K562 (cell line): ENCODE measurements around the gene AGAP1. TPM values are rescaled to one million over a fixed set of nuclear protein-coding genes. Genes with fewer than 3 reads are reported as not detected.

Source experiments
- ATAC-seq: fragments of 200-7000 bp; cut with Tn5 transposase; 3 replicates; pipeline ENCODE4 v1.9.1; 2020; ENCODE audit warnings: moderate library complexity
- BruUV-seq: library from RNA; stranded (reverse); fragments of 400-500 nt; replicated peaks from 2 replicates; lab custom pipeline; 2021; lab: Mats Ljungman, UMichigan
- CTCF ChIA-PET: fragments of 300-600 bp; formaldehyde crosslinking; extraction: SDS; loops from one replicate; lab custom pipeline; 2021; ENCODE audit warnings: low intra/inter-chr PET ratio; lab: Yijun Ruan, JAX
- POLR2A ChIA-PET: fragments of 300-600, 350-650 bp; sonication (Branson Sonifier 250); formaldehyde crosslinking; extraction: SDS; loops from one replicate; lab custom pipeline; 2021; ENCODE audit warnings: antibody characterized with exemption, inconsistent platforms; lab: Yijun Ruan, JAX
- DNase-seq, 4 experiments: peaks; one replicate each; pipeline versions ENCODE4 v3.0.0 to v3.0.0-alpha.2; 2011 to 2018; ENCODE audit warnings: low spot score in 3 of 4, mixed read lengths in 3 of 4; ENCODE audit errors: extremely low read depth in 1 of 4
- FAIRE-seq: peaks from 2 replicates; lab custom pipeline; 2011; peaks lifted over from hg19 to GRCh38; lab: Jason Lieb, UNC
- H2AFZ ChIP-seq: 2 replicates; pipeline ENCODE4 v1.6.0; 2011; ENCODE audit warnings: low read depth, low read length, control low read depth, inconsistent platforms
- H3K27ac ChIP-seq: fragments of 200-600 bp; 3 replicates; pipeline ENCODE4 v1.8.0; 2011; ENCODE audit warnings: low read depth, mild to moderate bottlenecking, control low read depth, inconsistent platforms, low read length, moderate library complexity, mixed read lengths; ENCODE audit errors: extremely low read depth
- H3K27me3 ChIP-seq, 2 experiments: fragments of 300-600 bp in 1 of 2; 2 replicates in 1 of 2; 3 replicates in 1 of 2; pipeline versions ENCODE4 v1.6.0 to v1.8.0; 2011; ENCODE audit warnings: inconsistent platforms in 2 of 2, low read length in 2 of 2, mild to moderate bottlenecking in 1 of 2, mixed read lengths in 1 of 2, moderate library complexity in 1 of 2; ENCODE audit not compliant: control insufficient read depth in 2 of 2, insufficient read depth in 2 of 2
- H3K36me3 ChIP-seq: fragments of 300-600 bp; 3 replicates; pipeline ENCODE4 v1.8.0; 2011; ENCODE audit warnings: mild to moderate bottlenecking, low read length, inconsistent platforms; ENCODE audit not compliant: control insufficient read depth, insufficient read depth
- H3K4me1 ChIP-seq, 2 experiments: fragments of 200-600 bp in 1 of 2; replicated peaks in 1 of 2; 2 replicates in 1 of 2; 3 replicates in 1 of 2; pipeline versions ENCODE4 v1.5.1 to v1.8.0; 2011; ENCODE audit warnings: inconsistent platforms in 2 of 2, low read length in 2 of 2, mild to moderate bottlenecking in 1 of 2, mixed read lengths in 1 of 2, moderate library complexity in 1 of 2; ENCODE audit not compliant: control insufficient read depth in 2 of 2, insufficient read depth in 2 of 2
- H3K4me2 ChIP-seq: 2 replicates; pipeline ENCODE4 v1.6.1; 2011; ENCODE audit warnings: low read length, control low read depth, inconsistent platforms, mixed read lengths; ENCODE audit not compliant: insufficient read depth
- H3K4me3 ChIP-seq: fragments of 200-600 bp; sonication (generic), shearing (Covaris generic); 2 replicates; pipeline ENCODE4 v1.5.1; 2016; ENCODE audit warnings: control low read depth, inconsistent platforms
- H3K79me2 ChIP-seq: fragments of 200-600 bp; 3 replicates; pipeline ENCODE4 v1.8.0; 2011; ENCODE audit warnings: low read length, inconsistent platforms; ENCODE audit not compliant: control insufficient read depth, insufficient read depth
- H3K9ac ChIP-seq, 2 experiments: 2 replicates each; pipeline versions ENCODE4 v1.6.0 to v1.6.1; 2011; ENCODE audit warnings: low read depth in 2 of 2, low read length in 2 of 2, control low read depth in 1 of 2, inconsistent platforms in 1 of 2, mild to moderate bottlenecking in 1 of 2, mixed read lengths in 1 of 2; ENCODE audit not compliant: insufficient read depth in 1 of 2
- H3K9me1 ChIP-seq: one replicate; pipeline ENCODE4 v1.6.0; 2011; ENCODE audit warnings: inconsistent platforms, mild to moderate bottlenecking, low read length, moderate library complexity; ENCODE audit not compliant: control insufficient read depth, insufficient read depth
- H3K9me3 ChIP-seq: replicated peaks from 2 replicates; pipeline ENCODE4 v1.5.1; 2011; ENCODE audit warnings: low read depth, low read length, inconsistent platforms; ENCODE audit not compliant: control insufficient read depth, insufficient read depth
- H4K20me1 ChIP-seq: replicated peaks from 2 replicates; pipeline ENCODE4 v1.6.1; 2011; ENCODE audit warnings: low read length, inconsistent platforms, mixed read lengths; ENCODE audit not compliant: control insufficient read depth, insufficient read depth
- ADNP ChIP-seq: fragments of 200-800 bp; sonication (Bioruptor generic); IDR thresholded peaks from 2 replicates; pipeline ENCODE4 v1.6.1; 2016; ENCODE audit warnings: missing genetic modification characterization, missing compliant biosample characterization
- ARHGAP35 ChIP-seq: fragments of 450-650 bp; IDR thresholded peaks from 2 replicates; pipeline ENCODE4 v1.6.1; 2018; ENCODE audit not compliant: partially characterized antibody
- ASH1L ChIP-seq: fragments of 450-650 bp; IDR thresholded peaks from 2 replicates; pipeline ENCODE4 v1.6.1; 2018; ENCODE audit warnings: borderline replicate concordance, mild to moderate bottlenecking, low read depth; ENCODE audit not compliant: partially characterized antibody
- EP400 ChIP-seq: fragments of 450-650 bp; IDR thresholded peaks from 2 replicates; pipeline ENCODE4 v1.6.1; 2017; ENCODE audit warnings: antibody characterized with exemption, mild to moderate bottlenecking, moderate library complexity
- ESRRA ChIP-seq: fragments of 450-650 bp; IDR thresholded peaks from 2 replicates; pipeline ENCODE4 v1.6.1; 2014; ENCODE audit warnings: low read depth, mild to moderate bottlenecking, moderate library complexity, borderline replicate concordance
- FOXJ2 ChIP-seq: fragments of 200-800 bp; sonication (Bioruptor generic); IDR thresholded peaks from 2 replicates; pipeline ENCODE4 v1.6.1; 2016; ENCODE audit warnings: missing genetic modification characterization, missing compliant biosample characterization
- GABPB2 ChIP-seq: fragments of 250-450 bp; sonication (Bioruptor Pico); conservative IDR thresholded peaks from 2 replicates; pipeline ENCODE4 v1.5.1; 2021; ENCODE audit warnings: mild to moderate bottlenecking
- HMGN3 ChIP-seq: IDR thresholded peaks from 2 replicates; pipeline ENCODE4 v1.6.1; 2011; ENCODE audit warnings: borderline replicate concordance, low read depth, mild to moderate bottlenecking, mixed read lengths, low read length; ENCODE audit not compliant: insufficient read length; ENCODE audit errors: extremely low read depth
- POLR2B ChIP-seq: fragments of 450-650 bp; IDR thresholded peaks from 2 replicates; pipeline ENCODE4 v1.6.1; 2018; ENCODE audit warnings: low read depth; ENCODE audit not compliant: partially characterized antibody
- ZNF134 ChIP-seq: fragments of 250-450 bp; sonication (Bioruptor Pico); conservative IDR thresholded peaks from 2 replicates; pipeline ENCODE4 v1.4.0; 2020
- WGBS: fragments of 100-300 bp; shearing (Covaris generic); methylation state at CpG from one replicate; pipeline ENCODE4 v1.1.6; 2016; ENCODE audit warnings: low coverage, mixed read lengths; ENCODE audit not compliant: insufficient coverage; ENCODE audit errors: missing lambda C conversion rate; 5-methylcytosine and 5-hydroxymethylcytosine counted together
- in situ Hi-C: fragments of 300-500 bp; cut with MboI; formaldehyde crosslinking; loops from 4 replicates; pipeline ENCODE4 v1.15.0; 2018; ENCODE audit warnings: inconsistent platforms, mixed read lengths
- intact Hi-C: fragments of 100-400 bp; cut with micrococcal nuclease; formaldehyde crosslinking; loops from 2 replicates; pipeline ENCODE4 v1.14.2; 2022
- polyA plus RNA-seq, 8 experiments: library from polyadenylated mRNA; depleted of rRNA in 4 of 8; stranded (reverse) in 5 of 8; unstranded in 3 of 8; fragments of >200 nt; fragmentation: Nextera tagmentation in 2 of 8; fragmentation: Illumina TruSeq in 1 of 8; extraction: Ambion mirVana in 2 of 8; extraction: Trizol in 1 of 8; gene quantifications; 2 replicates each; pipeline versions ENCODE4 v1.2.1 to v1.2.3, GENCODE V29; 2011 to 2014; ENCODE audit warnings: inconsistent platforms in 1 of 8, missing spikeins in 1 of 8
- total RNA-seq, 7 experiments: library from RNA; depleted of rRNA in 6 of 7; stranded (reverse); fragments of >200 nt in 6 of 7; fragmentation: Illumina TruSeq in 2 of 7; extraction: Trizol in 2 of 7; gene quantifications; 2 replicates each; pipeline versions ENCODE4 v1.2.1 to v1.2.3, GENCODE V29; 2011 to 2021; ENCODE audit warnings: low replicate concordance in 1 of 7

Gene AGAP1
- total and polyA plus RNA-seq, 9 of the 15 experiments (the other 6 are each of a cell fraction or from before 2014, with no cell fraction given): 1.3 to 24.0 (median 10.6) TPM

GRCh38 chr2:235690082-235690808 is 196.4 kb downstream of the AGAP1 start:
- peaks cover 37% of the 10 kb centered on the region for H4K20me1 ChIP-seq
- no TSS peak for BruUV-seq
- H3K9me3 ChIP-seq: no peaks in the 10 kb centered on the region
- in situ Hi-C loops: no loop called here
- H3K27ac ChIP-seq: no peak overlapping the region
- no peak overlapping the region for H3K4me2 ChIP-seq
- no peak for FAIRE-seq
- intact Hi-C loops: no loop called here
- whole genome bisulfite sequencing: 74% methylated on average over 7 of the region's 9 CpGs
- H3K27me3 ChIP-seq: no peaks in the 10 kb centered on the region
- ChIA-PET POLR2A (interaction anchor here (0.7 to 1.1 kb wide), 2 partner anchors 10 to 12 kb away, joined by 4 read pairs; no protein-coding TSS in a partner anchor), CTCF (no interaction called here)
- no peak for TF ChIP-seq HMGN3
- TF ChIP-seq ADNP (tag): no peak
- no peak for TF ChIP-seq ASH1L
- no peak for TF ChIP-seq ZNF134 (CRISPR knock-in tag)
- TF ChIP-seq POLR2B: no peak
- TF ChIP-seq EP400: no peak
- no peak for TF ChIP-seq ARHGAP35
- TF ChIP-seq ESRRA: no peak
- no peak for TF ChIP-seq GABPB2 (CRISPR knock-in tag)
- no peak for TF ChIP-seq FOXJ2
- H3K79me2 ChIP-seq: peaks cover 38% of the 10 kb centered on the region
- H3K9me1 ChIP-seq: no peaks in the 10 kb centered on the region
- DNase-seq: no peak
- peaks cover 0 to 9% of the 10 kb centered on the region in 2 experiments; a peak in 2 of 5 replicates for H3K4me1 ChIP-seq
- H2AFZ ChIP-seq: no peak overlapping the region
- ATAC-seq: no peak
- no peaks in the 10 kb centered on the region for H3K36me3 ChIP-seq
- H3K9ac ChIP-seq: no peak overlapping the region
- H3K4me3 ChIP-seq: no peak overlapping the region
